ENCODE data around the gene KRT86. TPM values are rescaled to one million over a fixed set of nuclear protein-coding genes. Genes with fewer than 3 reads are reported as not detected.

KRT86 gene
- total and polyA plus RNA-seq, 2 of the 8 experiments (the other 6 are each of a cell fraction or from before 2014, with no cell fraction given), result 0.12 TPM; not detected in 1

DNA sequence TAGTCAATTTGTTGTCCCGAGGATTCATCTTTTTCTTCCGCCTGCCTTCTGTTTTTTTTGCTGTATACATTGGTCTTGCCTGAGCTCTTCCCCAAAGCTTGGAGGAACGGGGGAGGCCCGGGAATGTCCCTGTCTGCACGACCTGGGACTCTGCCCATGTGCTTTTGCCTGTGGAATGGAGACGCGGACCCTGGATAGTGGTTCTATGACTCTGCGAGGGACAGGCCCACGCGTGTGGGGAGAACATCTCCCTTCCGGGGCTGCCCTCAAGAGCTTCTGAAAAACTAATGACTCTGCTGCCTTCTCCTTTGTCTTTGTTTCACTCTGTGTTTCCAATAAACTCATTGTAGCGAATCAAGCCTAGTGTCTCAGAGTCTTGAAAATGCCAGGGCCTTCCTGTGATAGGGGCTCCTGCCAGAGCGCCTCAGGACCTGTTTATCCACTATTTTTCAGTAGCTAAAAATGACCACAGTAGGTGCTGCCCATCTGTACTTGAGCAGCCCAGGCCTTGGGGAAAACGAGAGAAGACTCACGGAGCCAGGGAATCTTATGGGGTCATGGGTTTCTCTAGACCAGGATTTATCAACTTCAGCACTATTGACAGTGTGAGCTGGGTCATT, 34.5 kb downstream of the KRT86 start:
- no peak overlapping the region for H4K8ac ChIP-seq (ENCODE audit: extremely low read depth, insufficient read depth, low read length)
- CTCF ChIA-PET (ENCODE audit: partially characterized antibody), result interaction anchor here (0.8 to 13.1 kb wide), 24 partner anchors 15 to 165 kb away, joined by 3 to 353 read pairs (median 8); partner anchors contain the start of genes KRT83 and KRT86
- no peak overlapping the region for H2AK5ac ChIP-seq (ENCODE audit: low read depth, low read length)
- peak overlapping the region; percentile 89 for H2AFZ ChIP-seq (ENCODE audit: low read length)
- no peaks in the 10 kb centered on the region for H3K36me3 ChIP-seq (ENCODE audit: control insufficient read depth in 2 of 4, insufficient read depth in 4 of 4, low read length in 3 of 4)
- no peak overlapping the region for H2BK120ac ChIP-seq (replicated peaks; ENCODE audit: low read depth, low read length)
- no peak overlapping the region for H3K9ac ChIP-seq (replicated peaks in 1 of 4; ENCODE audit: extremely low read depth in 1 of 4, low read depth in 3 of 4, low read length in 3 of 4)
- H3K4ac ChIP-seq (replicated peaks; ENCODE audit: insufficient read length, low read depth, low read length), result no peak overlapping the region
- H4K20me1 ChIP-seq (replicated peaks in 1 of 2; ENCODE audit: control insufficient read depth in 1 of 2, insufficient read depth in 2 of 2, low read length in 2 of 2), result no peaks in the 10 kb centered on the region
- H3K4me2 ChIP-seq (ENCODE audit: insufficient read depth in 1 of 2, low read depth in 2 of 2, low read length in 2 of 2), result peak overlapping the region; percentile 68 to 97
- POLR2A ChIA-PET (ENCODE audit: partially characterized antibody), result interaction anchor here (0.8 to 1.3 kb wide), 3 partner anchors 13 to 87 kb away, joined by 3 read pairs; partner anchors contain the start of gene KRT83
- peaks cover 10% of the 10 kb centered on the region; the same call in 1 of the 2 replicates for H3K23me2 ChIP-seq (ENCODE audit: low read depth, low read length)
- H2BK20ac ChIP-seq (ENCODE audit: low read length), result no peak overlapping the region
- H3K27me3 ChIP-seq (replicated peaks in 1 of 4; ENCODE audit: control insufficient read depth in 3 of 4, extremely low read depth in 1 of 4, insufficient read depth in 3 of 4, low read length in 3 of 4), result peaks cover 21 to 47% (median 36%) of the 10 kb centered on the region in 4 experiments
- no peak overlapping the region for H2BK5ac ChIP-seq (ENCODE audit: low read depth, low read length)
- peaks cover 0 to 4% (median 0%) of the 10 kb centered on the region in 4 experiments; a peak in 1 of 7 replicates for H3K4me1 ChIP-seq (replicated peaks in 1 of 4; ENCODE audit: control insufficient read depth in 3 of 4, insufficient read depth in 4 of 4, low read length in 3 of 4)
- WGBS, 2 experiments (ENCODE audit: extremely low coverage in 1 of 2, insufficient coverage in 1 of 2, insufficient read length in 1 of 2, insufficient replicate concordance in 2 of 2, low coverage in 1 of 2, low lambda C conversion rate in 2 of 2, missing lambda C conversion rate in 1 of 2), result 54% methylated on average over 14 of the region's 15 CpGs; no CpG with 5 or more reads in 1 of the 2 experiments
- no peaks in the 10 kb centered on the region for H3K9me3 ChIP-seq (ENCODE audit: insufficient read depth in 2 of 2, low read depth in 1 of 2, low read length in 1 of 2)
- no peak overlapping the region for H4K91ac ChIP-seq (replicated peaks; ENCODE audit: insufficient read length, low read length)
- DNase-seq (ENCODE audit: low read depth in 1 of 2, low spot score in 2 of 2), result no peak
- H4K5ac ChIP-seq (ENCODE audit: insufficient read length, low read depth, low read length), result no peak overlapping the region
- H3K18ac ChIP-seq (ENCODE audit: extremely low read depth, low read length), result peak overlapping the region; percentile 48
- no peak for FAIRE-seq
- H3K14ac ChIP-seq (ENCODE audit: insufficient read length), result no peak overlapping the region
- peak overlapping the region; percentile 12 for H3K56ac ChIP-seq (replicated peaks; ENCODE audit: insufficient read length, low read depth, low read length)
- H3K4me3 ChIP-seq (ENCODE audit: extremely low read depth in 1 of 4, insufficient read depth in 2 of 4, low read depth in 3 of 4, low read length in 4 of 4), result peak overlapping the region; percentile 39 to 67 (median 61)
- H3K79me1 ChIP-seq (ENCODE audit: low read depth, low read length), result no peaks in the 10 kb centered on the region
- no peak overlapping the region for H3K27ac ChIP-seq (ENCODE audit: low read depth, low read length)
- no peak overlapping the region for H2BK15ac ChIP-seq (ENCODE audit: low read length)
- H2BK12ac ChIP-seq (ENCODE audit: low read depth, low read length), result peak overlapping the region; percentile 14; the same call in 1 of the 2 replicates
- H3K79me2 ChIP-seq (ENCODE audit: control insufficient read depth in 1 of 2, insufficient read depth in 2 of 2, low read length in 2 of 2), result no peaks in the 10 kb centered on the region
- H3K23ac ChIP-seq (ENCODE audit: insufficient read length), result no peak overlapping the region
- TF ChIP-seq SIX5 (IDR thresholded peaks at IDR 0.05; ENCODE audit: low read depth, low read length) (no peak), TBP (IDR thresholded peaks at IDR 0.05; ENCODE audit: low read depth, low read length) (no peak), TEAD4 (IDR thresholded peaks at IDR 0.05; ENCODE audit: low read depth, low read length) (no peak), CHD1 (IDR thresholded peaks at IDR 0.05; ENCODE audit: low read depth, low read length) (no peak), KDM1A (IDR thresholded peaks at IDR 0.05; ENCODE audit: borderline replicate concordance, low read length) (no peak), GTF2F1 (IDR thresholded peaks at IDR 0.05; ENCODE audit: borderline replicate concordance, low read depth, low read length) (no peak), POLR2A (IDR thresholded peaks at IDR 0.05; ENCODE audit: control extremely low read depth in 1 of 2, low read depth in 2 of 2, low read length in 2 of 2) (no peak), HDAC6 (IDR thresholded peaks at IDR 0.05; ENCODE audit: low read depth, low read length) (no peak), FOSL1 (IDR thresholded peaks at IDR 0.05; ENCODE audit: insufficient read depth, low read depth, low read length) (no peak), RXRA (IDR thresholded peaks at IDR 0.05; ENCODE audit: insufficient read depth, low read depth, low read length) (no peak), GABPA (IDR thresholded peaks at IDR 0.05; ENCODE audit: borderline replicate concordance, insufficient read depth, low read length) (no peak), ATF3 (IDR thresholded peaks at IDR 0.05; ENCODE audit: insufficient read depth, low read depth, low read length) (no peak), ZNF274 (IDR thresholded peaks at IDR 0.05; ENCODE audit: borderline replicate concordance, extremely low read depth, low read length) (no peak)
